ENCODE measurements around the gene MGST3. TPM values are rescaled to one million over a fixed set of nuclear protein-coding genes. Genes with fewer than 3 reads are reported as not detected.

Gene MGST3
- total and polyA plus RNA-seq, 10 donors, result 47.8 to 109 (median 78.1) TPM

DNA sequence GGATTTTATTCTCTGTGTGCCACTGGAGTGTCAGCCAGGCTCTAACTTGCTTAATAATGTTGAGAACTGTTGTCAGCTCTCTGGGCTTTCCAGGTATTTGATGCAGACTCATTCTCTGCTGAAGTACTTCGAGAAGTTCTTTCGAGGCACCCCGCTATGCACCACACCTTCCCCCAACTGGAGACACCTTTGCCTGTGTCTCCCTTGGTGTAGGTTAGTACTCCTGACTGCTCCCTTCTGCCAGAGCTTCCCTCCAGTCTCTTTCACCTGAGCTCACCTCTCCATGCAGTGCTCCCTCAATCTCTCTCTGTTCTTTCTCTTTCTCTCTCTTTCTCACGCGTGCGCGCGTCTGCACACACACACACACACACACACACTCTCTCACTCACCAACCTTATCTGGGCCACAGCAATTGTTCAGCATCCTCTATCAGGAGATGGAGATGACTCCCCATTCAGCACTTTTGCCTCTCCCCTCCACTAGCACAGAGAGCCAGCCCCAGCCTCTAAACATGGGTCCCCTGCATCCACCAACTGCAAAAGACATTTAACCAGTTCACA, 14.0 kb upstream of the MGST3 start:
- TF ChIP-seq POLR2A (IDR thresholded peaks at IDR 0.05) (no peak), CTCF (IDR thresholded peaks at IDR 0.05 in 8 of 11, conservative IDR thresholded peaks at IDR 0.05 in 3 of 11) (no peak), POLR2AphosphoS5 (IDR thresholded peaks at IDR 0.05) (no peak)
- Histone ChIP-seq H3K36me3 (no peaks in the 10 kb centered on the region), H3K27me3 (replicated peaks in 1 of 7) (peaks cover 0 to 10% (median 0%) of the 10 kb centered on the region in 7 donors), H3K4me3 (no peak overlapping the region), H3K27ac (no peak overlapping the region), H3K4me1 (no peaks in the 10 kb centered on the region), H3K9me3 (peaks cover 0 to 22% (median 15%) of the 10 kb centered on the region in 8 donors)
- intact Hi-C loops (cut with DNase I; ENCODE audit: low total_unique reads), result no loop called here
- no peak for DNase-seq
- 90 to 94% (median 92%) methylated on average over 8 of the region's 8 CpGs for WGBS, 5 donors

DNA sequence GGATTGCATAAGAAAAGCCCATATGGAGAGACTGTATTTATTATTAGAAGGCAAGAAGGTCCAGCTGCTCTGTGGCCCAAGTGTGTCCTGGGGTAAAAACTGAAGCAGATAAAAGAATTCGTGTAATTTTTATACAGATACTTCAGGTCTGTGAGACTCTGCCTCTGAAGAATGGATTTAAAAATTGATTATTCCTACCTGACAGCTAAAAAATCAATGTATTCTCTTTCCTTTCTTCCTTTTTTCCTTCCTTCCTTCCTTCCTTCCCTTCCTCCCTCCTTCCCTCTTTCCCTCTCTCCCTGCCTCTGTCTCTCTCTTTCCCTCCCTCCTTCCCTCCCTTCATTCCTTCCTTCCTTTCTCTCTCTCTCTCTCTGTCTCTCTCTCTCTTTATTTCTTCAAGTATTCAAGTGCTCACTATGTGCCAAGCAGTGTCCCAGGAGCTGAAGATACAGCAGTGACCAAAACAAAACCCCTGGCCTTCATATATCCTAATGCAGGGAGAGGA, 11.3 kb upstream of the MGST3 start:
- peaks cover 0 to 4% (median 4%) of the 10 kb centered on the region in 8 donors for H3K9me3 ChIP-seq
- H3K27me3 ChIP-seq (replicated peaks in 1 of 7), result peaks cover 0 to 14% (median 0%) of the 10 kb centered on the region in 7 donors
- TF ChIP-seq CTCF (IDR thresholded peaks at IDR 0.05 in 8 of 11, conservative IDR thresholded peaks at IDR 0.05 in 3 of 11) (no peak), POLR2A (IDR thresholded peaks at IDR 0.05) (no peak), POLR2AphosphoS5 (IDR thresholded peaks at IDR 0.05) (no peak)
- intact Hi-C loops (cut with DNase I; ENCODE audit: low total_unique reads), result no loop called here
- no peak overlapping the region for H3K27ac ChIP-seq
- DNase-seq, result no peak
- H3K4me3 ChIP-seq, result no peak overlapping the region
- no peaks in the 10 kb centered on the region for H3K36me3 ChIP-seq
- no peaks in the 10 kb centered on the region for H3K4me1 ChIP-seq
- WGBS, 5 donors, result 63 to 81% (median 70%) methylated on average over 1 of the region's 1 CpG

- Histone ChIP-seq H3K4me1 (no peaks in the 10 kb centered on the region), H3K27ac (no peak overlapping the region), H3K27me3 (replicated peaks in 1 of 7) (peaks cover 0 to 7% (median 0%) of the 10 kb centered on the region in 7 donors), H3K36me3 (no peaks in the 10 kb centered on the region), H3K4me3 (no peak overlapping the region), H3K9me3 (no peaks in the 10 kb centered on the region)
- no peak for DNase-seq
- TF ChIP-seq POLR2AphosphoS5 (IDR thresholded peaks at IDR 0.05) (no peak), CTCF (IDR thresholded peaks at IDR 0.05 in 8 of 11, conservative IDR thresholded peaks at IDR 0.05 in 3 of 11) (no peak), POLR2A (IDR thresholded peaks at IDR 0.05) (no peak)
- intact Hi-C loops (cut with DNase I; ENCODE audit: low total_unique reads), result no loop called here
Observed at GRCh38 chr1:165623624-165624023, 7.4 kb upstream of the MGST3 start.

DNA sequence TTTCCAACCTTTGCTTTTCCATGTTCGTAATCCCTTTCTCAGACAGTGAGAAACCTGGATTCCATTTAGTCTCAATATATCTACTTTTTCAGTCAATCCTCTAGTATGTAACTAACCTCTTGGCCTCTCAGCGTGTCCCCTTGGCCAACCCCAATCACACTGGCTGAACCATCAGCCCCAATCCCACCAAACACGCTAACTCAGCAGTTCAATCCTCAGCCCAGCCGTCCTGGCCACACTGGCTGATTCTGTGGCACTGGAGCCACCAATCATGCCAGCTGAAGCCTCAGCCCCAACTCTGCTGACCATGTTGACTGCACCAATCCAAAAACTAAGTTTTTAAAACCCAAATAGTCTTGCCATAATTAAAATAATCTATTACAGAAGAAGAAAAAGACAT, 6.6 kb upstream of the MGST3 start:
- Histone ChIP-seq H3K36me3 (no peaks in the 10 kb centered on the region), H3K4me3 (no peak overlapping the region), H3K27me3 (replicated peaks in 1 of 7) (peaks cover 0 to 7% (median 0%) of the 10 kb centered on the region in 7 donors), H3K9me3 (no peaks in the 10 kb centered on the region), H3K27ac (no peak overlapping the region), H3K4me1 (peaks cover 0 to under 1% (median 0%) of the 10 kb centered on the region in 6 donors)
- DNase-seq, result no peak
- no peak for TF ChIP-seq POLR2A (IDR thresholded peaks at IDR 0.05)
- no peak for TF ChIP-seq CTCF (IDR thresholded peaks at IDR 0.05 in 8 of 11, conservative IDR thresholded peaks at IDR 0.05 in 3 of 11)
- no peak for TF ChIP-seq POLR2AphosphoS5 (IDR thresholded peaks at IDR 0.05)
- intact Hi-C loops (cut with DNase I; ENCODE audit: low total_unique reads), result no loop called here
- WGBS, 5 donors, result 82 to 92% (median 86%) methylated on average over 4 of the region's 4 CpGs

All from spleen (tissue), 11 donors.